ENCODE measurements around the gene XKR7. TPM values are rescaled to one million over a fixed set of nuclear protein-coding genes. Genes with fewer than 3 reads are reported as not detected.

The XKR7 gene
- total RNA-seq, 1 experiment from 2014 or later = 0.73 TPM

GRCh38 chr20:32006841-32007786, 39.2 kb downstream of the XKR7 start:
- H3K36me3 ChIP-seq (replicated peaks; ENCODE audit: control insufficient read depth, insufficient read depth, low read length) = no peaks in the 10 kb centered on the region
- H3K4me3 ChIP-seq (ENCODE audit: insufficient read depth, low read depth, low read length) = no peak overlapping the region
- H3K27me3 ChIP-seq (ENCODE audit: control insufficient read depth, insufficient read depth, low read length) = no peaks in the 10 kb centered on the region
- DNase-seq = peak; percentile 73

- H3K4me3 ChIP-seq (ENCODE audit: insufficient read depth, low read depth, low read length) = no peak overlapping the region
- no peaks in the 10 kb centered on the region for H3K36me3 ChIP-seq (replicated peaks; ENCODE audit: control insufficient read depth, insufficient read depth, low read length)
- H3K27me3 ChIP-seq (ENCODE audit: control insufficient read depth, insufficient read depth, low read length) = no peaks in the 10 kb centered on the region
- DNase-seq = peak; percentile 87
These were observed 40.1 kb downstream of the XKR7 start for GRCh38 chr20:32007787-32008616.

GRCh38 chr20:32009564-32009963, 41.6 kb downstream of the XKR7 start:
- no peaks in the 10 kb centered on the region for H3K36me3 ChIP-seq (replicated peaks; ENCODE audit: control insufficient read depth, insufficient read depth, low read length)
- DNase-seq = no peak
- no peaks in the 10 kb centered on the region for H3K27me3 ChIP-seq (ENCODE audit: control insufficient read depth, insufficient read depth, low read length)
- H3K4me3 ChIP-seq (ENCODE audit: insufficient read depth, low read depth, low read length) = no peak overlapping the region

- Histone ChIP-seq H3K36me3 (replicated peaks; ENCODE audit: control insufficient read depth, insufficient read depth, low read length) (no peaks in the 10 kb centered on the region), H3K27me3 (ENCODE audit: control insufficient read depth, insufficient read depth, low read length) (no peaks in the 10 kb centered on the region), H3K4me3 (ENCODE audit: insufficient read depth, low read depth, low read length) (no peak within 1 kb of the TSS)
- DNase-seq = peak; percentile 50
These were observed 42.1 kb downstream of the XKR7 start, which contains the start of gene CCM2L for GRCh38 chr20:32010101-32010500. TSS of gene CCM2L (plus strand) at chr20:32010438. CDS start at chr20:32010455, 17 bp downstream.

DNA sequence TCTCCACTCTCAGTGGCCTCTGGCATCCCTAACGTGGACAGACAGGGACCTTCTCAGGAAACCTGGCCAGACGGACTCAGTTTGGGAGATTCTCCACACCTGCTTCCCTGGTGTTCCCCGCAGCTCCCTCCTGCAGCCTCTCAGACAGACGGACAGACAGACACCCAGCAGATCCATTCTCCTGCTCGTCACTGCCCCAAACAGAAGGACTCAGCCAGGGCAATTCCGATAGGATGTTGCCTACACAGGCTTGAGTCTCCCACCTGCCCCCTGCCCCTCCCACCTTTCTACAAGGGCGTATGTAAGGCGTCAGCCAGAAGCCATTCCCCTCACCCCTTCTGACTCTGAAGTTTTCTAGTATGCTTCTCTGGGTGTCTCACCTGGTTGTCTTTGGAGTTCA, 42.7 kb downstream of the XKR7 start:
- Histone ChIP-seq H3K4me3 (ENCODE audit: insufficient read depth, low read depth, low read length) (no peak overlapping the region), H3K27me3 (ENCODE audit: control insufficient read depth, insufficient read depth, low read length) (no peaks in the 10 kb centered on the region), H3K36me3 (replicated peaks; ENCODE audit: control insufficient read depth, insufficient read depth, low read length) (no peaks in the 10 kb centered on the region)
- peak; percentile 85 for DNase-seq

- peak; percentile 30 for DNase-seq
- Histone ChIP-seq H3K27me3 (ENCODE audit: control insufficient read depth, insufficient read depth, low read length) (peaks cover 1% of the 10 kb centered on the region), H3K36me3 (replicated peaks; ENCODE audit: control insufficient read depth, insufficient read depth, low read length) (no peaks in the 10 kb centered on the region), H3K4me3 (ENCODE audit: insufficient read depth, low read depth, low read length) (no peak overlapping the region)
These were observed 44.3 kb downstream of the XKR7 start for GRCh38 chr20:32012159-32012688.

DNA sequence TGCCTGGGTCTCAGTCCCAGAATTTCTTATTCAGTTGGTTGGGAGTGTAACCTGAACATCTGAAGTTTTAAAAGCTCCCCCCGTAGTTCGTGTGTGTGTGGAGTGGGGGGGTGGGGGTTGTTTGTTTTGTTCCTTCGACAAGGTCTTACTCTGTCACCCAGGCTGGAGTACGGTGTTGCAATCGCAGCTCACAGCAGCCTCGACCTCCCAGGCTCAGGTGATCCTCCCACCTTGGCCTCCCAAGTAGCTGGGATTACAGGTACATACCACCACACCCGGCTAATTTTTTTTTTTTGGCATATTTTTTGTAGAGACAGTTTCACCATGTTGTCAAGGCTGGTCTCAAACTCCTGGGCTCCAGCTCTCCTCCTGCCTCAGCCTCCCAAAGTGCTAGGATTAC, 45.4 kb downstream of the XKR7 start:
- DNase-seq = no peak

GRCh38 chr20:32017711-32018251, 49.8 kb downstream of the XKR7 start:
- peak; percentile 98 for DNase-seq
- Histone ChIP-seq H3K4me3 (ENCODE audit: insufficient read depth, low read depth, low read length) (peak overlapping the region; percentile 50; the same call in 1 of the 2 replicates), H3K36me3 (replicated peaks; ENCODE audit: control insufficient read depth, insufficient read depth, low read length) (no peaks in the 10 kb centered on the region), H3K27me3 (ENCODE audit: control insufficient read depth, insufficient read depth, low read length) (peaks cover 12% of the 10 kb centered on the region)

More for the DNA sequence above, 45.4 kb downstream of the XKR7 start:
- H3K36me3 ChIP-seq (replicated peaks; ENCODE audit: control insufficient read depth, insufficient read depth, low read length) = no peaks in the 10 kb centered on the region
- no peak overlapping the region for H3K4me3 ChIP-seq (ENCODE audit: insufficient read depth, low read depth, low read length)
- peaks cover 5% of the 10 kb centered on the region for H3K27me3 ChIP-seq (ENCODE audit: control insufficient read depth, insufficient read depth, low read length)

DNA sequence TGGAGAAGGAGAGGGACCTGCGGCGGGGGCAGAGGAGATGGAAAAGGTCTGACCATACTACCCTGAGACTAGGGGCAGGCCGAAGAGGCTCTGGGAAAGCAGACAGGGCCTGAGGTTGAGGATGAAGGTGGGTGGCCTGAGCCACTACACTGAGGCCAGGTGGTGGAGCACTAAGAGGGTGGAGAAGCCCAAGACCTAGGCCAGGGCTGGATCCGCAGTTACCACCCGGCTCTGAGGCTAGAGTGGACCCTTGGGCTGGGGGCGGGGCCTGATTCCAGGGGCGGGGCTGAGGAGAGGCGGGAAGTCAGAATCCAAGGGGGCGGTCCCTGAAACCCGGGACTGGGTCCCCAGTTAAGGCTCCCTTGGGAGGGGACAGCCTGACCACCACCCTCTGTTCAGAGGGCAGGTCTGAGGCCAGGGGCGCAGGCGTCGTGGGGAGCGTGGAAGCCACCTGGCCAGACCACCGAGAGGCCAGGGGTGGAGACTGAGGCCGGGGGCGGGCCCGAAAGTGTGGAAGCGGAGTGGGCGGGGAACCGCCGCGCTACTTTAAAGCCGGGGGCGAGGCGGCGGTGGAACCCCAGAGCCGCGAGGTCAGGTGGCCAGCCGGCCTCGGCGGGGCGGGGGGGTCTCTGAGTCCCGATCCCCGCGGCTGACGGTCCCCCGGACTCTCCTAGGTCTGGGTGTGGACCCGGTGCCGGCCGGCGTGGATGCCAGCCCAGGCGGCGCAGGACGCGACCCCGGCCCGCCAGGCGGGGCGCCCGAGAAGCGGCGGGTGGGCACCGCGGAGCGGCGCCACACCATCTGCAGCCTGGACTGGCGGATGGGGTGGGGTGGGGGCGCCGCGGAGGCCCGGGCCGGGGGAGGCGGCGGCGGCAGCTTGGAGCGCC, 50.6 kb downstream of the XKR7 start:
- Histone ChIP-seq H3K27me3 (ENCODE audit: control insufficient read depth, insufficient read depth, low read length) (peaks cover 12% of the 10 kb centered on the region), H3K36me3 (replicated peaks; ENCODE audit: control insufficient read depth, insufficient read depth, low read length) (no peaks in the 10 kb centered on the region), H3K4me3 (ENCODE audit: insufficient read depth, low read depth, low read length) (peak overlapping the region; percentile 50)
- peak; percentile 99 for DNase-seq

- DNase-seq = peak; percentile 96
- H3K4me3 ChIP-seq (ENCODE audit: insufficient read depth, low read depth, low read length) = peak overlapping the region; percentile 50
- H3K36me3 ChIP-seq (replicated peaks; ENCODE audit: control insufficient read depth, insufficient read depth, low read length) = no peaks in the 10 kb centered on the region
- peaks cover 12% of the 10 kb centered on the region for H3K27me3 ChIP-seq (ENCODE audit: control insufficient read depth, insufficient read depth, low read length)
These were observed 51.2 kb downstream of the XKR7 start for GRCh38 chr20:32019156-32019510.

DNA sequence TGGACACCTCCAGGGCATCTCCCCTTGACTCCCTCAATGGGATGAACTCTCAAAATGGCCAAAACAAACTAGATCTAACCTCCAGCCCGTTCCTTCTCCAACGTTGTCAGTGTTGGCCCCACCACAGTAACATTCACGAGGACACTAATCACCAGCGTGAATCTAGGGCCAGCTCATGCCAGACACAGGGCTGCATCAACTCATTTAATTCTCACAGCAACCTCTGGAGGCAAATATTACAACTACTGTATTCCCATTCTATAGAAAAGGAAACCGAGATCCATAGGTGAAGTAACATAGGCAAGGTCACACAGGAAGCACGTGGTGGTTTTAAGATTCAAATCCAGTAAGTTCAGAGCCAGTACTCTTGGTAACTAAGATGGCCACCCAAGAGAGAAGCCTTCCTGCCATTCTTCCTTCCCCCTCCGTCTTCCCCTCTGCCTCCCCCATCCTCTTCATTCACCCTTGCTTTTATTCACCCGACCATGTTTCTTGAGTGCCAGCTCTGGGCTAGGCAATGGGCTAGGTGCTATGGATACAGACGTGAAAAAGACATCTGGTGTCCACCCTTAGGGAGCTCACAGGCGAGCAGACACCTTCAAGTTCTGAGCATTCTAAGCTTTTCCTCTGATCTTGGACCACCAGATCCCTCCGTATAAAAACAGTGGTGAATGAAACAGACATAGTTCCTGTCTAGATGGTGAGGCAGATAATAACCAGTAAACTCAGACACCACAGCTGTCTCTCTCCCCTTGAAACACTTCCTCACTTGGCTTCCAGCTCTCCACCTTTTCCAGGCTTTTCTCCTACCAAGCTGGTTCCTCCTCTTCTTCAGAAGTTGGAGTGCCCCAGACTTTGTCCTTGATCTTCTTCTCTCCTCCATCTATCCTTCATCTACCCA, 51.9 kb downstream of the XKR7 start:
- H3K36me3 ChIP-seq (replicated peaks; ENCODE audit: control insufficient read depth, insufficient read depth, low read length) = no peaks in the 10 kb centered on the region
- H3K27me3 ChIP-seq (ENCODE audit: control insufficient read depth, insufficient read depth, low read length) = peaks cover 12% of the 10 kb centered on the region
- DNase-seq = peak; percentile 26
- H3K4me3 ChIP-seq (ENCODE audit: insufficient read depth, low read depth, low read length) = peak overlapping the region; percentile 50; the same call in 1 of the 2 replicates

DNA sequence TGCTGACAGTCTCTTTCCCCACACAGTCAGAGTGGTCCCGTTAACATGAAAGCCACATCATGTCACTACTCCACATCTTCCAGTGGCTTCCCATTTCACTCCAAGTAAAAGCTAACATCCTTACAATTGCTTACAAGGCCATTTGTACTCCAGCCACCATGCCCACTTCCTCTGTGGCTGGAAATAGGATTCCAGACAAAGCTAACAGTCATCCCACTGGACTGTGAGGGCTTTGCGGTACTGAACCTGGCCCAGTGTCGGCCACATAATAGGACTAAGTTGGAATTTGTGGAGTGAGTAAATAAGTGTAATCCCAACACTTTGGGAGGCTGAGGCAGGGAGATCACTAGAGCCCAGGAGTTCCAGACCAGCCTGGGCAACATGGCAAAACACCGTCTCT, 53.1 kb downstream of the XKR7 start:
- Histone ChIP-seq H3K36me3 (replicated peaks; ENCODE audit: control insufficient read depth, insufficient read depth, low read length) (no peaks in the 10 kb centered on the region; the same call in 1 of the 2 replicates), H3K27me3 (ENCODE audit: control insufficient read depth, insufficient read depth, low read length) (peaks cover 12% of the 10 kb centered on the region), H3K4me3 (ENCODE audit: insufficient read depth, low read depth, low read length) (no peak overlapping the region)
- DNase-seq = no peak

All from H7 (cell line).